Measurements from ENCODE around the gene CD52. TPM values are rescaled to one million over a fixed set of nuclear protein-coding genes. Genes with fewer than 3 reads are reported as not detected.
A peak's percentile ranks its signal among the peaks of the same experiment; 100 is the strongest.

CD52 gene
- total RNA-seq, 1 donor from 2014 or later: 7.3 TPM

DNA sequence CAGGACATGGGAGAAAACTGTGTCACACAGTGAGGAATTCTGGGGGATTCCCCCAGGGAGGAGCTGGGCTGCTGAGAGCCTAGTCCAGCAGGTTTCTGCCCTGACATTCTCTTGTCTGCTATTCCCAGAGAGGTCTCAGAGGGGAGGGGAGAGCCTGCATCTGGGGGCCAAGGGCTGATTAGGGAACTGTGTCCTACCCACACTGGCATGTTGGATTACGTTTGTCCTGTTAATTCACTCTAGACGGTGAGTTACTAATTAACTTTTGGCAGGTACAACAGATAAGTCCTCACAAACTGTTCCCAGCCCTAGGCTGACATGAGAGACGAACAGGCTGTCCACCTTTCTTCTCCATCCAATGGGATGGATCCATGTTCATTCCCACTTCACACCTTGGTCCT lies 40.5 kb upstream of the CD52 start:
- Histone ChIP-seq H3K27me3 (no peaks in the 10 kb centered on the region), H3K36me3 (no peaks in the 10 kb centered on the region), H3F3A (ENCODE audit: low read depth) (peaks cover 53% of the 10 kb centered on the region), H3K9me3 (ENCODE audit: low read depth) (no peaks in the 10 kb centered on the region), H3K79me2 (ENCODE audit: low read depth) (peaks cover 17% of the 10 kb centered on the region), H3K4me3 (no peak overlapping the region), H4K20me1 (ENCODE audit: low read depth) (peaks cover 7% of the 10 kb centered on the region), H3K9ac (no peak overlapping the region), H3K4me2 (no peak overlapping the region), H3K4me1 (peaks cover 15% of the 10 kb centered on the region), H3K27ac (no peak overlapping the region), H2AFZ (replicated peaks) (no peak overlapping the region)
- Mint-ChIP-seq H3K27ac (no peak overlapping the region), H3K4me1 (peaks cover 47% of the 10 kb centered on the region), H3K36me3 (peaks cover 36% of the 10 kb centered on the region), H3K27me3 (ENCODE audit: insufficient read depth, low read depth) (peaks cover 6% of the 10 kb centered on the region), H3K4me3 (no peak overlapping the region), H3K9me3 (no peaks in the 10 kb centered on the region)
- no peak for TF ChIP-seq EZH2 (IDR thresholded peaks at IDR 0.05)
- no peak for TF ChIP-seq EZH2phosphoT487 (IDR thresholded peaks at IDR 0.05)
- TF ChIP-seq, protein P1, sequence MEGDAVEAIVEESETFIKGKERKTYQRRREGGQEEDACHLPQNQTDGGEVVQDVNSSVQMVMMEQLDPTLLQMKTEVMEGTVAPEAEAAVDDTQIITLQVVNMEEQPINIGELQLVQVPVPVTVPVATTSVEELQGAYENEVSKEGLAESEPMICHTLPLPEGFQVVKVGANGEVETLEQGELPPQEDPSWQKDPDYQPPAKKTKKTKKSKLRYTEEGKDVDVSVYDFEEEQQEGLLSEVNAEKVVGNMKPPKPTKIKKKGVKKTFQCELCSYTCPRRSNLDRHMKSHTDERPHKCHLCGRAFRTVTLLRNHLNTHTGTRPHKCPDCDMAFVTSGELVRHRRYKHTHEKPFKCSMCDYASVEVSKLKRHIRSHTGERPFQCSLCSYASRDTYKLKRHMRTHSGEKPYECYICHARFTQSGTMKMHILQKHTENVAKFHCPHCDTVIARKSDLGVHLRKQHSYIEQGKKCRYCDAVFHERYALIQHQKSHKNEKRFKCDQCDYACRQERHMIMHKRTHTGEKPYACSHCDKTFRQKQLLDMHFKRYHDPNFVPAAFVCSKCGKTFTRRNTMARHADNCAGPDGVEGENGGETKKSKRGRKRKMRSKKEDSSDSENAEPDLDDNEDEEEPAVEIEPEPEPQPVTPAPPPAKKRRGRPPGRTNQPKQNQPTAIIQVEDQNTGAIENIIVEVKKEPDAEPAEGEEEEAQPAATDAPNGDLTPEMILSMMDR (IDR thresholded peaks at IDR 0.05): no peak
- DNase-seq (ENCODE audit: low spot score): no peak

DNA sequence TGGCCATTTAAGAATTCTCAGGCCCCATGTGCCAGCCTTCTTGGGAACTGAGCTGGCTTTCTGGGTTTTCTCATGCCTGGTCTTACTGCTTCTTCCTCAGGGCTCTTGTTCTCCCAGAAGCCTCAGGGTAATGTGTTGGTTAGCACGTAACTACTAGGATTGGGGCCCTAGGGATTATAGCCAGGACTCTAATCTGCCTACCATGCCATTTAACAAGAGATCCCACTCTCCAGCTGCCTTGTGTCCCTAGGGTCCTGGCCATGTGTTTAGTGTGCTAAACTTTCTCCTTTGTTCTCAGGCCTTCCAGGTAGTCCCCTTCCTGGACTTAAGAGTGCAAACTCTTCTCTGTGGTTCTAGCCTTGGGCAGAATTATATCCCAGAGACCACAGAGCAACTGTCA lies 40.0 kb upstream of the CD52 start:
- H3K27me3 Mint-ChIP-seq (ENCODE audit: insufficient read depth, low read depth): peaks cover 6% of the 10 kb centered on the region
- peaks cover 8% of the 10 kb centered on the region for H4K20me1 ChIP-seq (ENCODE audit: low read depth)
- H3K4me1 Mint-ChIP-seq: peaks cover 51% of the 10 kb centered on the region
- H3K9me3 ChIP-seq (ENCODE audit: low read depth): no peaks in the 10 kb centered on the region
- H3K9ac ChIP-seq: no peak overlapping the region
- H3K79me2 ChIP-seq (ENCODE audit: low read depth): peaks cover 22% of the 10 kb centered on the region
- no peak overlapping the region for H3K27ac ChIP-seq
- TF ChIP-seq EZH2phosphoT487 (IDR thresholded peaks at IDR 0.05): no peak
- TF ChIP-seq, protein P1 (IDR thresholded peaks at IDR 0.05): no peak
- TF ChIP-seq EZH2 (IDR thresholded peaks at IDR 0.05): no peak
- peaks cover 56% of the 10 kb centered on the region for H3F3A ChIP-seq (ENCODE audit: low read depth)
- H3K4me1 ChIP-seq: peaks cover 20% of the 10 kb centered on the region
- H3K36me3 ChIP-seq: no peaks in the 10 kb centered on the region
- no peak for DNase-seq (ENCODE audit: low spot score)
- no peak overlapping the region for H3K27ac Mint-ChIP-seq
- no peak overlapping the region for H3K4me2 ChIP-seq
- H3K27me3 ChIP-seq: no peaks in the 10 kb centered on the region
- peaks cover 34% of the 10 kb centered on the region for H3K36me3 Mint-ChIP-seq
- H2AFZ ChIP-seq (replicated peaks): no peak overlapping the region
- no peak overlapping the region for H3K4me3 Mint-ChIP-seq
- H3K9me3 Mint-ChIP-seq: no peaks in the 10 kb centered on the region
- H3K4me3 ChIP-seq: no peak overlapping the region

DNA sequence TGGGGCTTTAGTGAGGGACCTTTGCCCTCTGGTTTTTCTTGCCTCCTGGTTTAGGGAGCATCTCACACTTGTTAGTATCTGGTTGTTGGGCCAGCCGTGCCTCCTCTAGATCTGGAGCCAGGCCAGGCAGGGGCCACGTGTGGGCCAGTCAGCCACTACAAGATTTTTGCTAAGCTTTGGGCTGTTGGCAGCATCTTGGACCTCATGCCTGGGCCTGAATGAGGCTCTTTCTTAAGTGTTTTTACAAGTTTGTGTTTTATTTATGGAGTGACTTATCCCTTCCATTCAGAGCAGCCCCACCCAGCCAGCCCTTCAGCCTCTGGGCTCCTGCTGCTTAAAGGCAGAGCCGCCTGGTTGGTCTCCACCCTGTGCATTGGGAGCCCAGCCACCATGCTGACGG lies 39.5 kb upstream of the CD52 start:
- H3K9ac ChIP-seq: no peak overlapping the region
- H3K4me1 ChIP-seq: peaks cover 21% of the 10 kb centered on the region
- no peak overlapping the region for H2AFZ ChIP-seq (replicated peaks)
- H3K9me3 ChIP-seq (ENCODE audit: low read depth): no peaks in the 10 kb centered on the region
- no peaks in the 10 kb centered on the region for H3K27me3 ChIP-seq
- H3K36me3 ChIP-seq: no peaks in the 10 kb centered on the region
- H4K20me1 ChIP-seq (ENCODE audit: low read depth): peaks cover 11% of the 10 kb centered on the region
- peaks cover 23% of the 10 kb centered on the region for H3K79me2 ChIP-seq (ENCODE audit: low read depth)
- Mint-ChIP-seq H3K9me3 (no peaks in the 10 kb centered on the region), H3K27me3 (ENCODE audit: insufficient read depth, low read depth) (peaks cover 6% of the 10 kb centered on the region), H3K4me1 (peaks cover 55% of the 10 kb centered on the region), H3K27ac (no peak overlapping the region), H3K4me3 (peak overlapping the region; percentile 45), H3K36me3 (peaks cover 30% of the 10 kb centered on the region)
- H3F3A ChIP-seq (ENCODE audit: low read depth): peaks cover 56% of the 10 kb centered on the region
- H3K4me3 ChIP-seq: no peak overlapping the region
- DNase-seq (ENCODE audit: low spot score): no peak
- H3K4me2 ChIP-seq: no peak overlapping the region
- no peak overlapping the region for H3K27ac ChIP-seq
- TF ChIP-seq, protein P1 (IDR thresholded peaks at IDR 0.05): no peak
- no peak for TF ChIP-seq EZH2phosphoT487 (IDR thresholded peaks at IDR 0.05)
- no peak for TF ChIP-seq EZH2 (IDR thresholded peaks at IDR 0.05)

All from neural progenitor cell (in vitro differentiated cells).